Upper lobe of left lung (tissue), 4 donors: ENCODE results near the gene NEURL3.

Experiments
- EP300 ChIP-seq, 4 donors: sonication (generic); formaldehyde crosslinking; IDR thresholded peaks; one replicate each; pipeline ENCODE4 v1.5.1; 2017; ENCODE audit warnings: antibody characterized with exemption in 4 of 4, control low read depth in 2 of 4
- POLR2A ChIP-seq, 4 donors: fragments of 450-650 bp; IDR thresholded peaks; one replicate each; pipeline ENCODE4 v1.5.1; 2016 to 2017; ENCODE audit warnings: antibody characterized with exemption in 4 of 4, mild to moderate bottlenecking in 2 of 4
- POLR2AphosphoS5 ChIP-seq, 2 donors: sonication (generic); formaldehyde crosslinking; IDR thresholded peaks; one replicate each; pipeline ENCODE4 v1.5.1; 2017; ENCODE audit warnings: antibody characterized with exemption in 2 of 2
- TF ChIP-seq, protein P1 (sequence below), 6 experiments: fragments of 450-650 bp in 4 of 6; fragments of 200-600 bp in 2 of 6; sonication (generic) in 2 of 6; IDR thresholded peaks; one replicate each; pipeline ENCODE4 v1.5.1; 2016 to 2019; ENCODE audit warnings: antibody characterized with exemption in 6 of 6

DNA sequence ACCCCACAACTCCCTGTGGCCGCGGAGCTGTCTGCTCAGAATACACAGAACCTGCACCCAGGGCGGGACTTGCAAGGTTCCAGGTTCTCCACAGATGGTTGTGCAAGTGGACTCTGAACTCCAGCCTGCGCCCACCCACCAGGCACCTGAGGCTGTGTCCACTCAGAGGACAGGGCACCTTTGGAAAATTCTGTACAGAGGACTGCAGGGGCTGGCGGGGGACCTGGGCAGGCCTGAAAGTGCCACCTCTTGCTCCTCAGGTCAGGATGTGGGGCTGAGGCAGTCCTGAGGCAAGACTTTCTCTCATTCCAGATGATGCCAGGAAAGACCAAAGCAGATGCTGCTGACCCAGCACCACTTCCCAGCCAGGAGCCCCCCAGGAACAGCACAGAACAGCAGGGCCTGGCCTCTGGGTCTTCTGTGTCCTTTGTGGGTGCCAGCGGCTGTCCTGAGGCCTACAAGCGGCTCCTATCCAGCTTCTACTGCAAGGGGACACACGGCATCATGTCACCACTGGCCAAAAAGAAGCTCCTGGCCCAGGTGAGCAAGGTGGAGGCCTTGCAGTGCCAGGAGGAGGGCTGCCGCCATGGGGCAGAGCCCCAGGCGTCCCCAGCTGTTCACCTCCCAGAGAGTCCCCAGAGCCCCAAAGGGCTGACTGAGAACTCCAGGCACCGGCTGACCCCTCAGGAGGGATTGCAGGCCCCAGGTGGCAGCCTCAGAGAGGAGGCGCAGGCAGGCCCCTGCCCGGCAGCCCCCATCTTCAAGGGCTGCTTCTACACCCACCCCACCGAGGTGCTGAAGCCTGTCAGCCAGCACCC is 45.8 kb upstream of the NEURL3 start:
- TF ChIP-seq, protein P1, sequence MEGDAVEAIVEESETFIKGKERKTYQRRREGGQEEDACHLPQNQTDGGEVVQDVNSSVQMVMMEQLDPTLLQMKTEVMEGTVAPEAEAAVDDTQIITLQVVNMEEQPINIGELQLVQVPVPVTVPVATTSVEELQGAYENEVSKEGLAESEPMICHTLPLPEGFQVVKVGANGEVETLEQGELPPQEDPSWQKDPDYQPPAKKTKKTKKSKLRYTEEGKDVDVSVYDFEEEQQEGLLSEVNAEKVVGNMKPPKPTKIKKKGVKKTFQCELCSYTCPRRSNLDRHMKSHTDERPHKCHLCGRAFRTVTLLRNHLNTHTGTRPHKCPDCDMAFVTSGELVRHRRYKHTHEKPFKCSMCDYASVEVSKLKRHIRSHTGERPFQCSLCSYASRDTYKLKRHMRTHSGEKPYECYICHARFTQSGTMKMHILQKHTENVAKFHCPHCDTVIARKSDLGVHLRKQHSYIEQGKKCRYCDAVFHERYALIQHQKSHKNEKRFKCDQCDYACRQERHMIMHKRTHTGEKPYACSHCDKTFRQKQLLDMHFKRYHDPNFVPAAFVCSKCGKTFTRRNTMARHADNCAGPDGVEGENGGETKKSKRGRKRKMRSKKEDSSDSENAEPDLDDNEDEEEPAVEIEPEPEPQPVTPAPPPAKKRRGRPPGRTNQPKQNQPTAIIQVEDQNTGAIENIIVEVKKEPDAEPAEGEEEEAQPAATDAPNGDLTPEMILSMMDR (IDR thresholded peaks at IDR 0.05): no peak
- no peak for TF ChIP-seq POLR2A (IDR thresholded peaks at IDR 0.05)
- TF ChIP-seq POLR2AphosphoS5 (IDR thresholded peaks at IDR 0.05): no peak
- no peak for TF ChIP-seq EP300 (IDR thresholded peaks at IDR 0.05)
